Superior temporal gyrus (tissue), 1 donor: ENCODE measurements around the gene ITPR1.

Experiments
- DNase-seq: peaks from one replicate; pipeline ENCODE4 v3.0.0-alpha.2; 2016; ENCODE audit errors: extremely low spot score

Gene ITPR1

DNA sequence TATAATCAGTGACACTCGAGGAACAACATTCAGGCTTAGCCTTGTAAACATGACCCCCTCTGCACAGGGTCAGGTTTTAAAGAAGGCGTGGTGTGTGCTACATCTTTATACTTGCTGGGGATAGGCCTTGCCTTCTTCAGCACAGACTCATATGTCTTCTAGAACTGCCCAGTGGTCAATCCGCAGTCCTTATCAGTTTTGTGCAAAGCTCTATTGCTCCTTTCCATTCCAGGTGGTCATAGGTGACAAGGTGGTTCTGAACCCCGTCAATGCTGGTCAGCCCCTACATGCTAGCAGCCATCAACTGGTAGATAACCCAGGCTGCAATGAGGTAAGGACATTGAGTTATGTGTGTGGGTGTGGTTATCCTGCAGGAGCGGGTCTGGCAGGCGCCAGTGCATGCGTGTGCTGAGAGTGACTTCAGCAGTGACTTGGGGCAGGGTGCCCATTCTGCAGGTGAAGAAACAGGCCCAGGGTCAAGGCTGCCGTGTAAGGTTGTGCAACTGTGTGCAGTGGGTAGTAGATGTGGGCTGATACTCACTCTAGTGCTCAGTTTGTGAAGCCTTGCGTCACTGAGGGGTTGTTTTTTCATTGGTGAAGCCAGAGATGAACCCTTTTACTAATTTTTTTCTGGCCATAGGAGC is 150.9 kb downstream of the ITPR1 start:
- DNase-seq: no peak

DNA sequence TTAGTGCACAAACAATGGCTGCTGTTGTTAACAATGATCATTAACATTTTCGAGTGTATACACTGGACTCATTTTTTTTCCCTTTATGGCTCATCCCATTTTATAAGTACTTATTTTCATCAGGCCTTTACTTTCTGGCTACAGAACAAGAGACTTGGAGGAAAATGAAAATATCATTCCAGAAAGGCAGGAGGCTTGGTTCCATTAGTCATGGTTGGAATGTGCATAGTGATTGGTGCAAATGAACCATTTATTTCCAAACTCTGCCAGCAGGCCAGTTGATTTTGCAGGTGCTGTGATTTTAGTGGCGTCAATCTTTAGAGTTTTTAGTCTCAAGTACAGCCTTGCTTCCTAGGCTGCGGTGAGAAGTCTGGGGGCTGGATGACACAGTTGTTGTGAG is 151.8 kb downstream of the ITPR1 start:
- DNase-seq: no peak

DNA sequence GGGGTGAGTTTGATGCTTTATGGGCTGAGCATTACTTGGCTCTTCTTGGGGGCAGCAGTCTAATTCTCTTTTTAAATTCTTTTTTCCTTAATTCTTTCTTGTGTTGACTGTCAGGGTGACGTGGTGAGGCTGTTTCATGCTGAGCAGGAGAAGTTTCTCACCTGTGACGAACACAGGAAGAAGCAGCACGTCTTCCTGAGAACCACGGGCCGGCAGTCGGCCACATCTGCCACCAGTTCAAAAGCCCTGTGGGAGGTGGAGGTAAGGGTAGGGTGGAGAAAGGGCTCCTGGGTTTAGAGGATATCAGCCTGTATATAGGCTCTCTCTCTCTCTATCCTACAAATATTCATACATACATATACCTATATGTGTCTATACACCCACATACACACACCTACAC is 152.3 kb downstream of the ITPR1 start:
- DNase-seq: no peak

DNA sequence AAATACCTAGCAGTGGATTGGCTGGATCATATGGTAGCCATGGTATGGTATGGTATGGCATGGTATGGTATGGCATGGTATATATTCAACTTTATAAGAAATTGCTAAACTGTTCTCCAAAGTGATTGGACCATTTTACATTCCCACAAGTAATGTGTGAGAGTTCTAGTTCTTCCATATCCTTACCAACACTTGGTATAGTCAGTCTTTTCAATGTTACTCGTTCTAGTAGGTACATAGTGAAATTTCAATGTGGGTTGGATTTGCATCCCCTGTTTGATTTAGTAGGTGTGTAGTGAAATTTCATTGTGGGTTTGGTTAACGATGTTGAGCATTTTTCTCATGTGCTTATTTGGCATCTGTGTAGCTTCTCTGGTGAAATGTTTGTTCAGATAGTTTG is 154.3 kb downstream of the ITPR1 start:
- DNase-seq: no peak

DNA sequence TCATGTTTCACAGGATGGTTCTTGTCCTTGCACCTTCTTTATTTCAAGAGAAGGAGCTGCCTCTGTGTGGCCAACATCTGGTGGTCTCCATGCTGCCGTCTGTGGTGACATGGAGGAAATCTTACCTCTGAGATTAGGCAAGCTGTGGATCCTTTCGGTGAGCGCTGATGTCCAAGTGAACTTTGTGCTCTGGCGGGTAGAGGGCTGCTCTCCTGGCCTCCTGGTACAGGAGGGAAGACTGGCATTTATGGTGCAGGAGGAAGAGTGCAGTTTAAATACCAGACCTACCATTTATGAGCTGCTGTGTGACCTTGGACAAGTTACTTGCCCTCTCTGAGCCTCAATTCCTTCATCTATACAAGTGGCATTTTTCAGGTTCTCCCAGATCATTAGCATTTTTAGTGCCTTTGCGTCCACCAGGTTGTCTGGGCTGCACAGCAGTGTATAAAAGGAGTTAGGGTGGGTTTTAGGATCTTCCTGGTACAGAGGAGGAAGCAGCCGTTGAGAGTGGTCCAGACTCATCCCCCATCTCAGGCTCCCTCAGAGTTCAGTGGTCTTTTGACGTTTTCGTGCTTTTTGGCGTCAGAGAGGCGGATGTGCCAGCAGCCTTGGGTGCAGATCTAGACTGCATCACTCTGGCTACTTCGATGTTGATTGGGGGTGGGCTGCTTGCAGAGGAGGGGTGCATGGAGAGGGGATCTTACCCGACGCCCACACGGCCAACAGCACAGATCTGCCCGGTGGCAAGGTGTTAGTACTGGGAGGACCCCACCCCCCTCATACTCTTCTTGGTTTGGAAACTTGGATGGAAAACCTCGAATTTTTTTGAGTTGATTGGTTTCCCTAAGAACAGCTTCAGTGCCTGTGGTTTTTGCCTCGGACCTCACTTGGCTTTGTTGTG is 162.2 kb downstream of the ITPR1 start:
- DNase-seq: no peak

DNA sequence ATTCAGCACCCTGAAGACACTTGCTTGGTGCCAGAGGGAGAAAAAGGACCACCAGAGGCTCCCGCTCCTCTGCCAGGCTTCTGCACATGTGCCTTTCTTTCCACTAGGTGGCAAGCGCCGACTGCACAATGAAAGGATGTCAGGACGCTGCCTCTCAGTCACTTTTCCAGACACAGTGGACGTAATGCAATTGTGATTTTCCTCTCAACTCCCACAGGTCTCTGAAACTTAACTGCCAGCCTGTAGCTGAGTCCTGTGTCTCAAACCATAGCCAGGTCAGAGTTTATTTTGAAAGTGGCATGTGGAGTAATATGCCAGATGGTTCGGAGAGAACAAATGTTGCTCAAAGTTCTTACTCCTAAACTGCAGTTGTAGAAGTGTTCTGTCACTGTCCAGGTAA is 162.9 kb downstream of the ITPR1 start:
- peak; percentile 83 for DNase-seq

DNA sequence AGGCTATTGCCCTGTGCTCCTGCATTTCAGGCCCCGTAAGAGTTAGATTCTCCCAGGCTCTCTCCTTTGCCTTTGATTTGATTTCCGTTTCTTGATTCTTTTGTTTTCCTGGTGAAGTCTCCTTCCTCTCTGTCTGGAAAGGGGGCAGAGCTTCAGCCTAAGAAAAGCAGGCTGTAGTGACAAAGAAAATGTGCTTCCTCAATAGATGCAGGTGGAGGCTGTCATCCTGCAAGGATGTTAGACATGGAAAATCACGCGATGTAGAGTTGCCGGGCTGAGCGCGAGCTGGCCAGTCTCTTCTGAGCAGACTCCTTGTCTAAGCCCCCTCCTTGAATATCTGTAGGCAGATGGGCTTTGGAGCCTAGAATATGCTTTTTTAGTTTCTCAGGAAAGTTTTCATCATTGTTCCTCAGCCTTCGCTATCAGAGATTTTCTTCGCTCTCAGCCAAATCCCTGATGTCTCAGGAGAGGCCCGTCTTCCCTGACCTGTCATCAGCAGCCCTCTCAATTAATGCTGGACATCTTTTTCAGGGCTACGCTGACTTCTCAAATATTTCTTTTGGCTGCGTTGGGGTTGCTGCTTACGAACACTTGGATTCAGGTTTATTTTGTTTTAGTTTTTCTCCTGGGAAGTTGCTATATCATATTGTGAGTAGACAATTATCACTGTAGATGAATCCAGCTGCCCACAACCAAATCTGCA is 163.6 kb downstream of the ITPR1 start:
- DNase-seq: no peak

DNA sequence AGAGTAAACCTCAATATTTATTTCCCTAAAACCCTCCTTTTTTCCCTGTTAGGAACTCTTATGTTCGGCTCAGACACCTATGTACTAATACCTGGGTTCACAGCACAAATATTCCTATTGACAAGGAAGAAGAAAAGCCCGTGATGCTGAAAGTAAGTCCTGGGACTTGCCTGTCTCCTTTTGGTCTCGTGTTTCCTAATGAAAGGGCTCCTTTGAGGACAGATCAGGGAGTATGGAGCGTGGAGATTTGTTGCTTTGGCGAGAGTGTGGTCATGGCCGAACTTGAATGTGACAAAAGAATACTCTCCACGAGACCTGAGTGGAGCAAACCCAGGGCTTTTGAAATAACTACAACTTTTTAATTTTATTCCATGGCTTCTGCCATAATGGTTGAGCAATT is 167.8 kb downstream of the ITPR1 start:
- DNase-seq: no peak

DNA sequence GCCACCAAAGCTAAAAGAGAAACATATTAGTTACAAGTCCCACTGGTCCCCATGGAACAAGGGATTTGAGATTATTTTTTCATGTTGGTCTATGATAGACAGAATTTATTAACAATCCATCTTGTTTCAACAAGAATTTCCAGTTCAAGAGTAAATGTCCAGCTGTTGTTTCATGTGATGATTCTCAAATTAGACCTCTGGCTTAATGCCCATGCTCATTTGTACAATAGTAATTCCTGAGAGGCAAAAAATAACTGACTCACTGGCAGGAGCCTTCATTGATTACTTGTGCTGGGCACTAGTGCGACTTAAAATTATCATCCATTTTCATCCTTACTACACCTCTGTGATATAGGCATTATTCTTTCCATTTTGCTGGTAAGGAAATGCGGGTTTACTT is 171.3 kb downstream of the ITPR1 start:
- DNase-seq: no peak

DNA sequence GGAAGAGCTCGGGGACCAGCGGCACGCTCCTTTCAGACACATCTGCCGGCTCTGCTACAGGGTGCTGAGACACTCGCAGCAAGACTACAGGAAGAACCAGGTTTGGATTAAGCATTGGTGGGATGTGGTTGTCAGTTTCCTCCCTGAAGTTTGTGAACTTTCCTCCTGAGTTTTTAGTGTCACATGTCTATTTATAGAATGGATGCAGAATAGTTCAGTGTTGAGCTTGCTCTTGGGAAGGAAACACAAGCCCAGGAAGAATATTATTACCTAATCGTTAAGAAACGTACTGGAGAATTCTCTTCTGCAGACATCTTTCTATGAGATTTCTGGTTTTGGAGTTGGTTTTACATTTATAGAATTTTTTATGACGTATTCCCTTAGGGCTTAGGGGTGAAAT is 172.0 kb downstream of the ITPR1 start:
- DNase-seq: no peak

DNA sequence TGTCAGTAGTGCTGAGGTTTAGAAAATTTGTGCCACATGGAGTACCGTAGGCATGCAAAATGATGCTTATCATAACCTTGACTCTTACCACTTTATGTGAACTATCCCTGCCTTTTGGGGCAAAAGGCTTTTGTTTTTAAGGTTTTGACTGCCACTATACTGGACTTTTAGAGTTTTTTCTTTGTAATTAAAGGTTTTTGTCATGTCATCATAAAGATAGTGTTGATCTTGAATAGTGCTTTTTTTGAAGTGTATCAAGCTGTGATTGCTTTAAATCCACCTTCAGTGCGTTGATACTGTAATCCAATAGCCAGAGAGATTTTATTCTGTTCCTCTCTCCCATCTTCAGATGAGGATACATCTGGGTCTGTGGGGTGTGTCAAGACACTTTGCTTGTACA is 172.9 kb downstream of the ITPR1 start:
- DNase-seq: no peak

DNA sequence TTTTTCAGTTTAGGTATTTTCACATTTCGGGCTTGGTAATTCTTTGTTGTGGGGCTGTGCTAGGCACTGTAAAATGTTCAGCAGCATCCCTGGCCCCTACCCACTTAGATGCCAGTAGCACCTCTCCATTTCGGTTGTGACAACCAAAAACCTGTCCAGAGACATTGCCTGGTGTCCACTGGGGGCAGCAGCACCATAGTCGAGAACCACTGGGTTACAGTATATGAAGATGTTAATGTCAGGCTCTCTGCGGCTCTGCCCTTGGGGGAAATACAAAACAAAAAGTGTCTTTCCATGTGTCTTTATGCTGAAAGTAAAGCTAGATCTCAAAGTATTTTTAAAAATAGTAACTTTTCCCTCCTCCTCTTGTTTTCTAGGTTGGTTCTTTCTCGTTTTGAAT is 177.2 kb downstream of the ITPR1 start:
- no peak for DNase-seq

DNA sequence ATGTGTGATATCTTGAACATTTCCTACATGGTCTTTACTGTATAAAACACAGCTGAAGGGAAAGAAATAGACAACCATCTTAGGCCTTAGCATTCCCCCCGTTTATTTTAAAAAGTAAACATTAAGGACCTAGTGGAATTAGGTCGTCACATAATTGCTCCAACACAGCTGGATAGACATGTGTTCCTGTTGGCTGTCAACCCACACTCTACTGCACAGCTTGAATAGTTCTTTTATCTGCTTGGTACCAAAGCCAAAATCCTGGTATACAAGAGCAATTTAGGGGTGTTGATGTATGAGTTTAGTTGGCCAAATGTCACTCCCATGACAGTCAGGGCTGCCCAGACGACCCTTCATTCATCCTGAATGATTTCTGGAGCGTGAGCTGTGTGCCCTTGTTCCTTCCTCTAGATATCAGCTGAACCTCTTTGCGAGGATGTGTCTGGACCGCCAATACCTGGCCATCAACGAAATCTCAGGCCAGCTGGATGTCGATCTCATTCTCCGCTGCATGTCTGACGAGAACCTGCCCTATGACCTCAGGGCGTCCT is 179.7 kb downstream of the ITPR1 start:
- DNase-seq: no peak

DNA sequence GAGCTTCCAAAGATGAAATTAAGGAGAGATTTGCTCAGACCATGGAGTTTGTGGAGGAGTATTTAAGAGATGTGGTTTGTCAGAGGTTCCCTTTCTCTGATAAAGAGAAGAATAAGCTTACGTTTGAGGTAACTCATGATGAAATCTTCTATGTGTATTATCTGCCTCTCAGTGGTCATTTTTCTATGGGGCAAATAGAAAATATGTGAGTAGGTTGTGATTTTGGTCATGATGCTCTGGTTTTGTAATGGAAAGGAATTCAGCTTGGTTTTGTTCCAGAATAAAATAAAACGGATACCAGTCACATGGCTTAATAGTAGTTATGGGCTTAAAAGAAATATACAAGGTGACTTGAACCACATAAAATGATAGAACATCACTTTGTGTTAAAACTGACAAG is 181.1 kb downstream of the ITPR1 start:
- no peak for DNase-seq

DNA sequence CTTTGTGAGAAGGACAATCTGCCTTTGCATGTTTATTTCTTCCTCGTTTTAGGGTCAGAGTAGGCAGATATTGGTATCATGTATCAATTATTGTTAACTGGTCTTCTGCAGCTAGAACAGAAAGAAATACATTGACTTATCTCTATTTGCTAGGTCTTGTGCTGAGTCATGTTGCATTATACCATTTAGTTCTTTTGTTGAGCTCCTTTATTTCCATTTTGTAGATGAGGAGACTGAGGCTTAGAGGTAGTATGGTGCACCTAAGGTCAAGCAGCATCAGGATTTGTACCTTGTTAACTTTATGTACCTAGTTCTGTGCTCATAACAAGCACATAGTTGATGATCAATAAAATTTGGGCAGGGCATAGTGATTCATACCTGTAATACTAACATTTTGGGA is 182.6 kb downstream of the ITPR1 start:
- no peak for DNase-seq

DNA sequence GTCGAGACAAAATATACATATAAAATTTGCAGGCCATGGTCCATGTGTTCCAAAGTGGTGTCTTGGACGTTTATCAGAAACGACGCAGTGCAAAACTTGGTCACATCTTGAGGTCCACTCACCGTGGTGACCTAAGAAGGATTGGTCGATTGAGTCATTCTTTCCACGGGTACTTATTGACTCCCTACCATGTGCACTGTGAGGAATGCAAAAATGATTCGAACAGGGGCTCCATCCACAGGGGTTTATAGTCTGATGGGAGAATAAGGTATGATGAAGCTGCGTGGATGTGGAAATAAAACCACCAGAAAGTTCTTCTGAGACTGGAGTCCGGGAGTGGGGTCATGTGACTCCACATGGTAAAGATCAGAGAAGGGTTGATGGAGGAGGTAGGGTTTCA is 185.2 kb downstream of the ITPR1 start:
- DNase-seq: no peak

DNA sequence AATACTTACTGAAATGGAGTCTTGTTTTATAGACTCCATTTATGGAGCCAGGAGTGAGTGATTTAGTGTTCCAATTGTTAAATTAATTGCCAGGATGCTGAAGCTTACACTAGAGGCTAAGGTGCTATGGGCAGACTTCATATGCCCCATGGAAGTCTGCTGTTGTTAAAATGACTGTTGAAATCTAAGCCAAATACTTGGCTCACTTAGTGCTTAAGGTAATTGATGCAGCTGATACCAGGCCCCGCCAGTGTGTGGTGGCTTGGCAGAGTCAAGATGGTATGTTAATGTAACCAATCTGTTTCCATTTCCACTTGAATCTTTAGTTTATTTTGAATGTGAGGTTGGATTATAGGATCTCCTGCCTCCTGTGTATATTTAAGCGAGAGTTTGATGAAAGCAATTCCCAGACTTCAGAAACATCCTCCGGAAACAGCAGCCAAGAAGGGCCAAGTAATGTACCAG is 187.1 kb downstream of the ITPR1 start:
- no peak for DNase-seq

DNA sequence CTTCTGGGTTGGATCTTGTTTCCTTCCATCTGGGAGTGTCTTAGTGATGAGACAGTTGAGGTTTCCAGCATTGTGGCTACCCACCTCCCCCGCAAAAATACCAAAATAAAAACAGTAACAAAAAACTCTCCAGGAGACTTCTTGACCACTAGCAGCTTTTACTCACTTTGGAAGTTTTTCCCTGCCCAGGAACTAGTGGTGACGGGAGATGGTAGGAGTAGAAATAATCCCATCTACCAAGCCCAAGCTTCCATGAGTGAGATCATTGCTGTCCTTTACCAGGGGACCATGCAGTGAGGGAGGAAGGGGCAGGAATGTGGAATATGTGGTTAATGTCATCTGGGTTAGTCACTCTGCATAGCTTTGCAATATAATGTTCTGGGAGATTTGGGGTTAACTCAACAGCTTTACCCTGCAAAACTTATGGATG is 187.7 kb downstream of the ITPR1 start:
- no peak for DNase-seq

DNA sequence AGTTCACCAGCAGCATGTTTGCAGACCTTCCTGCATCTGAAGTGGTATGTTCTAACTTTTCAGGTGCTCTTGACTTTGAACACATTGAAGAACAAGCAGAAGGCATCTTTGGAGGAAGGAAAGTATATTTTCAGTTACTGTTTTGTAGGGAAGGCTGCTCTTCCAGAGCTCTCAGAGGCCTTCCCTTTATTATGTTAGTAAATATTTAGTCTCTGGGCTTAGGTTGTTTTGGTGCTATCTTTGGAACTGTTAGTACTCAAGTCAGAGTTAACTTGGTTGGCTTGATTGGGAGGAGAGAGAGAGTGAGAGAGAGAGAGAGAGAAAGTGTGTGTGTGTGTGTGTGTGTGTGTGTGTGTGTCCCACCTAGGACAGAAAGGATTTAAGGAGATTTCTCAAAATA is 188.2 kb downstream of the ITPR1 start:
- no peak for DNase-seq

DNA sequence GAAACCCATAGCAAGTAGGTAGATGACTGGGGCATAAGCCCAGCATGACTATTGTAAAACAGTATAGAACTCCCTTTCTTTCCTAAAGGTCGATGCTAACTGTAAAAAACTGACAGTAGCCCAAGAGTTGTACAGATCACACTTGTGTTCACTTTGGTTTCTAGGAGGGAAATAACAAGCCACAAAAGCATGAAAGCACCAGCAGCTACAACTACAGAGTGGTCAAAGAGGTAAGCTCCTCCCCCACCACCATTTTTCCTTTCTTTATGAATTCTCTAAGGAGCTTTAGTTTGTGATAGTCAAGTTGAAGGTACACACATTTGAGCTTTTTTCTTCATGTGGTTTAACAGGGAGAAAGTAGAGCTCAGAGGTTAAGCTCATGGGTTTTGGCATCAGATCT is 191.0 kb downstream of the ITPR1 start:
- DNase-seq: no peak

DNA sequence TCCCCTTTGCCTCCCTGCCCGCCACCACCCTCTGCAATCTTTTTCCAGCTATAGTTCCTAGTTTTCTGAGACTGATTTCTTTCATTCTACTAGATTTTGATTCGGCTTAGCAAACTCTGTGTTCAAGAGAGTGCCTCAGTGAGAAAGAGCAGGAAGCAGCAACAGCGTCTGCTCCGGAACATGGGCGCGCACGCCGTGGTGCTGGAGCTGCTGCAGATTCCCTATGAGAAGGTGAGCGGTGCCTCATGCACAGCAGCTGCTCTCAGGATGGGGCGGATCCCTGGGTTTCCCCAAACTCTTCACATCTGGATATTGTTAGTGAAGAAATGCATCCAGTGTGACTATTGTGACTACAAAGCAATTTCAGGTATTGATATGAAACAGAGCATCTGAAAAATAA is 191.8 kb downstream of the ITPR1 start:
- no peak for DNase-seq

DNA sequence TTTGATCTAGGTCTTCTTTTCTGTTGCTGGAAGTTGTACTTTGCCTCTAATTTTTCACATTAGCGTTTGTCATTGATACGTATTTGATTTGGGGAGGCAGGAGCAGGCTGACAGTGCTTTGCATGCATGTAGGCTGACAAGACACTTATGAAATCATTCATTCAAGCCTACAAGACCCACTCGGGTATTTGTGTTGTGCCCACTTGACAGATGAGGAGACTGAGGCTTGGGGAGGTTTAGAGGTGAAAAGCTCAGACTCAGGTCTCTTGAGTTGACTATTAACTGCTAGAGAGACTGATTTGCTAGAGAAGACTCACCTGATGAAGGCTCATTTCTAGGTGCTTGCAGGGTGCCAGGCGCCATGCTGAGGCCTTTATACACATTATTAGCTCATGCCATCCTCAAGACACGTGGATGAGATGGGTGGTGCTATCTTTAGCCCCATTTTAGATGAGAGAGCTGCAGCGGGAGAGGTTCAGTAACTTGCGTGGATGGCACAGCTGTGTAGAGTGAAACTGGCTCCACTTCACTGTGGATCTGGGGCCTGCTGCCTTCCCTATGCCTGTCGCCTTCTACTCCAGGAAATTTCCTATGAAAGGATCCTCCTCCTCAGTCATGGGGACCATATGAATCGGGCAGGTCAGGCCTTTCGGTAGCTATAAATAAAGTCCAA is 192.7 kb downstream of the ITPR1 start:
- DNase-seq: no peak
